HG03025 (cell line): ENCODE data around the gene PDXK.

Experiments
- ATAC-seq: cut with Tn5 transposase; IDR thresholded peaks from one replicate; pipeline ENCODE4 v1.9.1; 2021; ENCODE audit warnings: mild to moderate bottlenecking, moderate library complexity; ENCODE audit not compliant: unreplicated experiment, low FRiP score

Gene PDXK

DNA sequence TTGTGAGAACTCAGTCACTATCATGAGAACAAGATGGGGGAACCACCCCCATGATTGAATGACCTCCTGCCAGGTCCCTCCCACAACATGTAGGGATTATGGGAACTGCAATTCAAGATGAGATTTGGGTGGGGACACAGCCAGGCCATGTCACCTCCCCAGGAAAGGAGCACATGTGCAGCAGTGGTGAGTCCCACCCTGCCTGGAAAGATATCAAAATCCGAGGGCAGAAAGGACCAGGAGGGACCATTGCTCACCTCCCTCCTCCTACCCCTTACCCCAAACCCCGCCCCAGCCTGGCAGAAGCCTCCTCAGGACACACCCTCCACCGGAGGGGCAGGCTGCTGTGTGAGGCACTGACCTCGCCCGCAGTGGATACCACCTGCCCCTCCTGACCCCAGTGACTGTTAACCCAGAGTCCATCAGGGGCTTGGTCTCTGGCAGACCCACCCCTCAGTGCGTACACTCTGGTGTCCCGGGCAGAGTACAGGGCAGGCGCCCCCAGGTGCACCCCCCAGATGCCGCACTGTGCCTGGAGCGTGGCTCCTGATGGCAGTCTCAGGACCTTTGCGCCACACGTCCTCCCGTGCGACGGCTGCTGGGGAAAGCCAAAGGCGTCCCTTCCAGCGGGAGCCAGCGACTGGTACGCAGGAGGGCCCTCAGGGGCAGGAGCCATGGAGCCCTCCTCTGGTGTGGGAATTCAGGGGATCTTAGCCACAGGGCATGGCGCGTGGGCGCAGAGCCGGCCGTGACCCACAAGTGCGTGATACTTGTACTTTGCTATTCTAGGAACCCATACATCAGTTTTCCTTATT is 20.9 kb downstream of the PDXK start:
- ATAC-seq, result no peak

DNA sequence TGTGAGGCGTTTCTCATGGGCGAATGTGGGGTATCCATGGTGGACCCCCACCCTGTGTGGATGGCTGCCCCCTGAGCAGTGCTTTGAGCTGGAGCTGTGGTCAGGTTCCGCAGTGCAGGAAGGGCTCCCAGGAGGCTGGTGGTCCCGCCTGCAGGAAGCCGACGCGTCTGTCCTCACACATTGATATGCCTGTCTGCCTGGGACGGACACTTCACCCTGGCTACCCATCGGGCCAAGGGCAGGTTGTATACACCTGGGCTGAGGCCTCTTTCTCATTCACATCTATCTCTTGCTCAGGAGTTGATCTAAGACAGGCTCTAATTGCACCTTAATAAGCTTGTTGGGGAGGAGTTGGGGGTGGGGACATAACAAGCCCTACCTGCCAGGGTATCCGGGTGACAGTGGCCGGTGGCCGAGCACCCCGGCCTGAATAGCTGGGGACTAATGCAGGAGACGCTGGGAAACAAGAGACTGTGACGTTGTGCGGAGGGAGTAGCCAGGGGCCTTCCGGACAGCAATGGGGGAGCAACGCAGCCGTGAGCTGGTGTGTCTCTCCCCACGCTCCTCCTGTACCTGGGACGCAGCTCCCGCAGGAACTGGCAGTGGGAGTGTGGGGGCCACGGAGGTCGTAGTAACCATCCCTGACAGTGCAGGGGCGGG is 21.7 kb downstream of the PDXK start:
- ATAC-seq, result no peak

DNA sequence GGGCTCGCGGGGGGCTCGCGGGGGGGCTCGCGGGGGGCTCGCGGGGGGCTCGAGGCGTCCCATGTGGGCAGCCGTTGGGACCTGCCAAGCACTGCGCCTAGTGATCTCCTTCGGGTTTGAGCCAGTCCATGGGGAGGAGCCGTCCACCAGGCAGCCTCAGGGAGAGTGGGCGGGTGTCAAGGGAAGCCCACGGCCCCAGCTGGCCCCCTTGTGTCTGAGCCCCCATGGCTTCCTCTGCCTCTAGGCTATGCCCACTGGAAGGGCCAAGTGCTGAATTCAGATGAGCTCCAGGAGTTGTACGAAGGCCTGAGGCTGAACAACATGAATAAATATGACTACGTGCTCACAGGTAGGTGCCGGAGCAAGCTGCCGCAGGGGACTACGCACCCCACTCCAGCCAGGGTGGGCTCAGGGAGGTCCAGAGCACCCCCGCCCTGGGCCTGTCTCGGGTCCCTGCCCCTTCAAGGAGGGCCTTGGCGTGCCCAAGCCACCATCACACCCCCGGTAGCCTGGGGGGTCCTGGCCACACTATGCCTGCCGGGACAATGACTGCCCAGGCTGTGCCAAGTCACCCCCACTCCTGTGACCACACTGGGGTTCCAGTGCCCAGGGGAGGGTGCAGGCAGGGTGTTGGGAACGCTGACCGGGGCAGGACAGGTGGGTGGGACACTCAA is 22.6 kb downstream of the PDXK start:
- no peak for ATAC-seq

DNA sequence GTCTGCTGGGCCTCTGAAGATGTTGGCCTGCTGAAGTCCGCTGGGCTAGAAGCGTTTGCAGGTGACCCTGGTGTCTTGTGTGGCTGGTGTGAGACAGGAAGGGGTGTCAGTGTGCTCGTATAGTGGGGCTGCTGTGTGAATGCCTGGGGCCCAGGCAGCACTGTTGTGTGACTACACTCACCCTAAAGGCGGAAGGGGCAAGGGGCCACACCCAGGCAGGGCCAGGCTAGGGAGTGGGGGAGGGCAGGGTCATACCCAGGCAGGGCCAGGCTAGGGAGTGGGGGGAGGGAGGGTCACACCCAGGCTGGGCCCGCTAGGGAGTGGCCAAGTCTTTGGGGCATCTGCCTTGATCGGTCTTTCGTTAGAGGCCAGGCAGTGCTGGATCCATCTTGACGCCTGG is 25.0 kb downstream of the PDXK start:
- no peak for ATAC-seq

DNA sequence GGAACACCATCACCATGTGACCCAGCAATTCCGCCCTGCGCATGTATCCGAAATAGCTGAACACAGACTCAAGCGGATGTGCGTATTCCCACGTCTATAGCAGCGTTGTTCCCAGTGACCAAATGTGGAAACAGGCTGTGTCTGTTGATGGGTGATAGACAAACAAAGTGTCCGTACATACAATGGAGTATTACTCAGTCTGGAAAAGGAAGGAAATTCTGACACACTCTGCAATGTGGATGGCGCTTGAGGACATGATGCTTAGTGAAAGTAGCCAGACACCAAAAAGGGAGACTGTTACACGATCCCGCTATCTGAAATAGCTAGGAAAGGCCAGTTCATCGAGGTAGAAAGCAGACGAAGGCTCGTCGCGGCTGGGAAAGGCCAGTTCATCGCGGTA is 25.8 kb downstream of the PDXK start:
- no peak for ATAC-seq

DNA sequence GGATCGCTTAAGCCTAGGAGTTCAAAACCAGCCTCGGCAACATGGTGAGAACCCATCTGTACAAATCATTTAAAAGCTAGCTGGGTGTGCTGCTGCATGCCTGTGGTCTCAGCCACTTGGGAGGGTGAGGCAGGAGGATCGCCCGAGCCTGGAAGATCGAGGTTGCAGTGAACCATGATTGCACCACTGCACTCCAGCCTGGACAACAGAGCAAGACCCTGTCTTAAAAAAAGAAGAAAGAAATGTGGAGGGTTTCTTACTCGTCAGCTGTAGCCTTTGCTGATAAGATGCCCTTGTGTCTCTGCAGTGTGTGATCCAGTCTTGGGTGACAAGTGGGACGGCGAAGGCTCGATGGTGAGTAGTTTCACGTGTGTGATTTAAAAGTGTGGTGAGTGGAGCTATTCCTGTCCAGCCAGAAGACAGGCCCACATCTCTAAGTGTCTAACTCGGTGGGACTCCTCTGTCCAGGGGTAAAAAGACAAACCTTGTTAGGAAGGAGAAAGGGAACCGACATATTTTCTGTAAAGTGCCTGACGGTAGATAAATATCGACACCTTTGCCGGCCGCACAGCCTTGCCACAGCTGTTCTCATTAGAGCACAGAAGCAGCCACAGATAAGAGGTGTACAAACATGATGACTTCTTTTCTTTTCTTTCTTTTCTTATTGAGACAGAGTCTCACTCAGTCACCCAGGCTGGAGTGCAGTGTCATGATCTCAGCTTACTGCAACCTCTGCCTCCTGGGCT is 27.0 kb downstream of the PDXK start:
- ATAC-seq, result no peak

DNA sequence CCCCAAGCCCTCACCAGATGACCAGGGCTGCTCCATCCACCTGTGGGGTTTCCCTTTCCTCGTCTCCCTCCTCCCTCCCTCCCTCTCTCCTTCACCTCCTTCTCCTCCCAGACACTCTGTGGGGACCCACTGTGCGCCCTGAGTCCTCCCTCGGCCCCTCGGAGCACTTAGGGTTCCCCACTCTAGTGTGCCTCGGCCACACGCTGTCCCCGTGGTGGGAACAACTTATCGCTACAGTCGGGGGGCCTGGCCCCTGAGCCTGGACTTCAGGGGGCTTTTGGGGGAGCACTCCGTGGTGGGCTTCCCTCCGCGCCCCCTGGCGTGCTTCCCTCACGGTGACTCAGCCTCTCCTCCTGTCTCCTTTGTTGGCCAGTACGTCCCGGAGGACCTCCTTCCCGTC is 29.7 kb downstream of the PDXK start:
- no peak for ATAC-seq

DNA sequence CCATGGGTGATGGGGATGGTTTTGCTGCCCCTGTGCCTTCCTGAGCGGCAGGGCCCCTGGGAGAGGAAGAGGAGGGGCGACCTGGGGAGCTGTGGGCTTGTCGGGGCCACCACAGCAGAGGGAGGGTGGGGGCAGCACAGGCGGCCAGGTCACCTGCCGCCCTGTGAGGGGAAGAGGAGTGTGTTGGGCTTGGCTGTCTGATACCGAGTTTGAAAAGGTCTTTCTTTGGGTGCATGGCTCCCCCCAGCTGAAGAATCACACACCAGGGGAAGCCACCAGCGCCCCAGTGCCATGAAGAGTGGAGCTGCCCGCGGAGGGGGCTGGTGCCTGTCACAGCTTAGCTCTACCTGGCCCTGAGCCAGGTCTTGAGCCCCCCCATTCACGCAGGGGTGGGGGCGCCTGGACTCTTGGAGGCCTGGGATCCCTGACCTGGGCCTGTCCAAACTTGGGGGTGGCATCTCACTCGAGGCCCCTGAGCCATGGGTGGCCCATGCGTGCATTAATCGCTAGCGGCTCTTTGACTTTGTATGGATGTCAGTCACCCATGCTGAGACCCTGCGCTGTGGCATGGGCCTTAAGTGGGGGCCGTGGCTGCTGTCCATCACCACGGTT is 30.8 kb downstream of the PDXK start:
- ATAC-seq, result no peak

DNA sequence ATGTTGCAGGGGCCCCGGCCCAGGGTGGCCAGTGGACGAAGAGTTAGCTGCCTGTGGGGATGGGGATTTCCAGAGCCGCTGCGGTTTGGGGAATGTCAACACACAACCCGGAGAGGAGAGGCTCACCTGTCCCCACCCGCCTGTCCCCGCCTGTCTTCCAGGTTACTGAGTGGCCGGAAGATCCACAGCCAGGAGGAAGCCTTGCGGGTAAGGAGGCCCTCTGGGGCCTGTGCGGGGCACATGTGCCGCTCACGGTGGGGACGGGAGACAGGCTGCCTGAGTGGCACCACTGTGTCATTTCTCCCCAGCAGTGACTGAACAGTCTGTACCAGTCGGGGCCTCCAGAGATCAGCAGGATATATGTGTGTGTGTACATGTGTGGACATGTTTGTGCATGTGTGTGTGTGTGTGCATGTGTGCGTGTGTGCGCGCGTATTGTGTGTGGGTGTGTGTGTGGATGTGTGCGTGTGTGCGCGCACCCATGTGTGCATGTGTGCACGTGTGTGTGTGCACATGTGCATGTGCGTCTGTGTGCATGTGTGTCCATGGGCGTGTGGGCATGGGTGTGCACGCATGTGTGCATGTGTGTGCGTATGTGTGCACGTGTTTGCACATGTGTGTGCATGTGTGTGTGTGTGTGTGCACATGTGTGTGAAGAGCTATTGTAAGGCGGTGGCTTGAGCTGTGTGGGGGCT is 31.6 kb downstream of the PDXK start:
- no peak for ATAC-seq

DNA sequence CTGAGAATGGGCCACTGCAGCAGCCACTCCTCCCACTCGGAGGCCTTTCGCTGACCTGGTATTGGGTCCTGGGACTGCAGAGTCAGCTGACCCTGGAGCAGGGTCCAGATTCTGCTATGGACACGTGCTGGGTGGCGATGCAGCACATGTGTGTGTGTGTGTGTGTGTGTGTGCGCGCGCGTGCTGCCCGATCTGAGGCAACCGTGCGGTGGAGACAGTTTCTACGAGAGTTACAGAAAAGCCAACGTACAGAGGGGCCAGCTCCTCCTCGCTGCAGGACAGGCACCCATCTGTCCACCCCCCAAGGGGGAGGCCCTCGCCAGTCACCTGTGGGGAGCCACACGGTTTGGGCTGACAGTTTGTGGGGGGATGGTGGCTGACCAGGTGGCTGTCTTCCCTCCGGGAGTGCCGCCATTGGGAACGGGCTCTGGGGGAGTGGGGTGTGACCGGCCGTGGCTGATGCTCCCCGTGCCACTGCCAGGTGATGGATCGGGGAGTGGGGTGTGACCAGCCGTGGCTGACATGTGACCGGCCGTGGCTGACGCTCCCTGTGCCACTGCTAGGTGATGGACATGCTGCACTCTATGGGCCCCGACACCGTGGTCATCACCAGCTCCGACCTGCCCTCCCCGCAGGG is 33.1 kb downstream of the PDXK start:
- no peak for ATAC-seq

DNA sequence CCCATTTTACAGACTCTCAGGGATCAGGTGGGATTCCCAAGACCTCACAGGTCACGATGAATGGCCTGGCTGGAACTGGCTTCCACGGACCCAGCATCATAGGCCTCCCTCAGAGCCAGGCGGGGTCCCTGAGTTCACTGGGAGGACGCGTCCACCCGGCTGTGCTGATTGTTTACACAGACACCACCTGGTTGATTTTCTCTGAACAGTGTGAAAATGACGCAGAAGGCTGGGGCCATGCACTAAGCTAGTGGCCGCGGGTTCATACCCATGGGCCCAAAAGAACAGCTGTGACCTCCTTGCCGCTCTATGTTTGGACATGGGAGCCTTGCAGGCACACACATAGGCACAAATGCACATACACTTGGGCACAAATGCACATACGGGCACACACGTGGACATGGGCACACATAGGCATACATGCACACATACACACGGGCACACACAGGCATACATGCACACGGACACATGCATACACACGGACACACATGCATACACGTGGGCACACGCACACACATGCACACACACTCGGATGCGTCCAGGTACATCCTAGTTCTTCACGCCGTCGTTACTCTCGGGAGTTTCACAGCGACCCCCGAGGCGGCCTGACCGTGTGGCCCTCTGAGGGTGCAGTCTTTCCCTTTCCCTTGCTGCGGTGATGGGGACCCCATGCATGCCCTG is 34.0 kb downstream of the PDXK start:
- ATAC-seq, result no peak

DNA sequence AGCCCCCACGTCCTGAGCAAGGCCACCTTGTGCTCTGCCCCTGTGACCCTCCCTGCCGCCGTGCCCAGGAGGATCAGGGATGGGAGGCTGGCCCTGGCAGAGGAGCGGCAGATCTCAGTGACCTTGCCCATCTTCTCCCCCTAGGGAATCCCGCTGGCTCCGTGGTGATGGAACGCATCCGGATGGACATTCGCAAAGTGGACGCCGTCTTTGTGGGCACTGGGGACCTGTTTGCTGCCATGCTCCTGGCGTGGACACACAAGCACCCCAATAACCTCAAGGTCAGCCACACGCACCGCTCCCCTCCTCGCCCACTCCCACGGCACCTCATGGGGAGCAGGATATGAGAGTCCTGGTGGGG is 34.5 kb downstream of the PDXK start:
- ATAC-seq, result no peak

DNA sequence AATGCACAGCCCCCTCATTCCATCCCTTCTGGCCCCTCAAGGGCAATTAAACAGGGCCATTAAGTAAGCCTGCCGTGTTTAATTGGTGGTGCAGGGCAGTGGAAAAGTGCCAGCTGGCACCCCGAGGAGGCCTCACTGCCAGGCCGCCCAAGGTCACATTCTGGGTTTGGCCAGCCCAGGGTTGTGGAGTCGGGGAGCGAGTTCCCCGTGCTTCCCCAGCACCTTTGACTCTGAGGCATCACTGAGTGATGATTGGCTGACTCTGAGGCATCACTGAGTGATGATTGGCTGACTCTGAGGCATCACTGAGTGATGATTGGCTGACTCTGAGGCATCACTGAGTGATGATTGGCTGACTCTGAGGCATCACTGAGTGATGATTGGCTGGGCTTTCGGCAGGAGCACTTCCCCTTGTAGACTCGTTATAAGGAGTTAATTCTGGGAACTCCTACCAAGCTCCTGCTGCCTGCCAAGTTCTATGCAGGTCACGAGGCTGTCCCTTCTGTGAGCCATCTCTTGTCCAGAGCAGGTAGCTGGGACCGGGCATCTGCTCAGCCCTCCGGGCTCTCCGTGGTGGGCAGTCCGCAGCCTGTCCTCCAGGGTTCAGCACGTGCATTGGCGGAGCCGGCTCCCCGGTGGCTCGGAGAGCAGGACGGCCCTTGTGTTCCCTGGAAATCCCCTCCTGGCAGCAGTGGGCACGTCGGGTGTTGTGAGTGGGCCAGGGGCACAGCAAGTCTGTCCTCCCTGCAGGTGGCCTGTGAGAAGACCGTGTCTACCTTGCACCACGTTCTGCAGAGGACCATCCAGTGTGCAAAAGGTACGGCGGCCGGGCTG is 36.2 kb downstream of the PDXK start:
- no peak for ATAC-seq

DNA sequence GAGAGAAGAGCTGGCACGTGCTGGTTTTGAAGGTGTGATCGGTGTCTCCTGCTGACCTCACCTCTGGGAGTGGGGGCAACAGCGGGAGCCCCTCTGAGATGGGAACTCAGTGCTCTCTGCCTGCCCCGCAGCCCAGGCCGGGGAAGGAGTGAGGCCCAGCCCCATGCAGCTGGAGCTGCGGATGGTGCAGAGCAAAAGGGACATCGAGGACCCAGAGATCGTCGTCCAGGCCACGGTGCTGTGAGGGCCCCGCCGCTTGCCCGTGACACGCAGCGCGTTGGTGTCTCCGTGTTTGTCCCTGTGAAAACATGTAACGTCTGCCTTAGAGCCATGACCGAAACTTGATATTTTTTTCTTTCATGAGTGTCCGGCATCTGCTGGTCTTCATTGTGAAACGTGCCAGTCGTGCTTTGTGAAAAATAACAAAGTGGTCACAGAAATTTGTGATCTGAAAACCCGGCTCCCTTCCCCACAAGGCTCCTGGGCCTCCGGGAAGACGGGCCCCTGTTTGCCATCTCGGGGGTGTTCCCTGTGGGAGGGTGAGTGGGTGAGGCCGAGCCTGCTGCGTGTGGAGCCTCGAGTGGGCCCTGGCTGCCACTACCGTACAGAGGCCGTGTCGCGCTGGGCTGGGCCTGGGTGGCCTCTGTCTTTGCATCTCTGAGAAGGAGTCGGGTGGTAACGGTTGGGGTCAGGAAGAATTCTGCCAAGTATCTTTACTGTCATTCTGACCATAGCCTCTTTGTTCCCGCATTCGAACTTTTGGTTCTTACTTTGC is 37.1 kb downstream of the PDXK start:
- no peak for ATAC-seq

DNA sequence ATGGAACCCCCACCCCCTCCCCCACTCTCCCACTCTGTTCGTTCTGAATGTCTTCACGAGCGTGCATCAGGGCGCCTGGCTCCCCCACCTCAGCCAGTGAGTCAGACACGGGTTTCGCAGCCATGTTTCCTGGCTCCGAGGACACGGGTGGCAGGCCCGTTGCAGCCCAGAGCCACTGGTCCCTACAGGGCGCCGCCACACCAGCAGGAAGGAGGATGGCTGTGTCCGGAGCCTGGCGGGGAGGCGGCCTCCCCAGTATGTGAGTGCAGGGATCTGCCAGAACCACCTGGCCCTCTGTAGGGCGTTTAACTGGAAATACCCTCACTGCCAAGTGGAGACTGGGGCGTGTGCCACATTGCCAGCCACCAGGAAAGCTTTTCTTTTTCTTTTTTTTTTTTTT is 38.7 kb downstream of the PDXK start:
- no peak for ATAC-seq

DNA sequence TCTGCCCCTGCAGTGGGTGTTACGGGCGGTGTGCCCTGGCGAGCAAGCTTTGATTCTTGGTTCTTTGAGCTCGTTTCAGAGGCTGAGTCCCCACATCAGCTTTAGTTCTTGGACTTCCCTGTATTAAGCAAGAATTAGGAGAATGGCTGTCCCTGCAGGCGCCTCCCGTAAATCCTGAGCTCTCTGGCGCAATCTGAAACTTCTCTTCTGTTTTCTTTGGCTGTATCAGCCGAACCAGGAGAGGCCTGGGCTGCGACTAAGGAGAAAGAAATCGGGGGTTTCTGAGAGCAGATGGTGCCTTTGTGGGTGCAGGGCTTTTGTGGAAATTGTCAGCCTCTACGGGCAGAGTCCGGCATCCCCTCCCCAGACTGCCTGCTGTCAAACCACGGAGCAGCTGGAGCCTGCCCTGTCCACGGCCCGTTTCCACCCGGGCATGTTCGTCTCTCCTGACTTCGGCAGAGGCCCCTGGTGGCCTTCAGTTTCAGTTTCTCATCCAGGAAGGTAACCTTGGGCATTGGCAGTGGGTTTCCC is 39.2 kb downstream of the PDXK start:
- no peak for ATAC-seq

DNA sequence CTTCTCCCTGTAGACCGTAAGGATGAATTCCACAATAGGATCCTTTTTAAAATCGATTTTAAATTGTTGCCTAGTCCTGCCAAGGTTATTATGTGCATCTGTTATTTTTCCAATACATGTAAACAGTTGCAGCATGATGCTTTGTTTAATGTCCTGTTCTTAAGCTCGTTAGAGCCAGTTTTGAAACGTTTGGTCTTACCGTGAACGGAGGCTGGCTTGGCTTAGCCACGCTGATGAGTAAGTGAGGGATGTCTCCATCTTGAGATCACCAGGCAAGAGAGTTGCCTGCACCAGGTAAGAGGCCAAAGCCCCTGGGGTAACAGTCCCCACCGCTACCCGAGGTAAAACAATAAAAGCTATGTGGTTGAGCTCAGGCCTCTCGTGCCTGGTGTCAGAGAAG is 39.9 kb downstream of the PDXK start:
- no peak for ATAC-seq
